ENCODE measurements around the gene MS4A6A. TPM values are rescaled to one million over a fixed set of nuclear protein-coding genes. Genes with fewer than 3 reads are reported as not detected.
"Not testable (repeated sequence)": the region's sequence is repeated elsewhere in the genome, so short reads cannot be mapped to it uniquely, and the experiment has no call there.

The MS4A6A gene
- total and polyA plus RNA-seq, 9 donors, result 18.8 to 29.2 (median 25.0) TPM

GRCh38 chr11:60143768-60144167 is 39.1 kb downstream of the MS4A6A start:
- no peaks in the 10 kb centered on the region for H3K4me1 ChIP-seq (ENCODE audit: control insufficient read depth, insufficient read depth, low read length)
- no peak for DNase-seq
- H3K36me3 ChIP-seq (ENCODE audit: control insufficient read depth, insufficient read depth, low read length), result no peaks in the 10 kb centered on the region
- H3K27ac ChIP-seq (ENCODE audit: low read length), result no peak overlapping the region
- H3K4me3 ChIP-seq (ENCODE audit: low read length), result no peak overlapping the region
- no CpG with 5 or more reads among the region's 3 CpGs for WGBS (ENCODE audit: insufficient coverage)
- H3K9me3 ChIP-seq (replicated peaks; ENCODE audit: control insufficient read depth, low read depth, low read length), result no peaks in the 10 kb centered on the region
- H3K27me3 ChIP-seq (ENCODE audit: control insufficient read depth, insufficient read depth, low read length), result no peaks in the 10 kb centered on the region

DNA sequence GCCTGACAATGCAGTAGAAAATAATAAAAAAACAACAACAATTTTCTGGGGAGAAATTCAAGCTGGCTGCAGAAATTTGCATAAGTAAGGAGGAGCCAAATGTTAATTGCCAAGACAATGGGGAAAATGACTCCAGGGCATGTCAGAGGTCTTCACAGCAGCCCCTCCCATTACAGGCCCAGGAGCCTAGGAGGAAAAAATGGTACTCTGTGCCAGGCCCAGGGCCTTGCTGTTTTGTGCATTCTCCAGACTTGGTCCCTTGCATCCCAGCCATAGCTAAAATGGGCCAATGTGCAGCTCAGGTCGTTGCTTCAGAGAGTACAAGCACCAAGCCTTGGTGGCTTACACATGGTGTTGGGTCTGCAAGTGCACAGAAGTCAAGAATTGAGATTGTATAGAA is 49.0 kb downstream of the MS4A6A start:
- H3K4me3 ChIP-seq (ENCODE audit: low read length), result no peak overlapping the region
- no peaks in the 10 kb centered on the region for H3K27me3 ChIP-seq (ENCODE audit: control insufficient read depth, insufficient read depth, low read length)
- H3K36me3 ChIP-seq (ENCODE audit: control insufficient read depth, insufficient read depth, low read length), result no peaks in the 10 kb centered on the region
- no peaks in the 10 kb centered on the region for H3K4me1 ChIP-seq (ENCODE audit: control insufficient read depth, insufficient read depth, low read length)
- H3K9me3 ChIP-seq (replicated peaks; ENCODE audit: control insufficient read depth, low read depth, low read length), result peaks cover 7% of the 10 kb centered on the region
- DNase-seq, result no peak
- H3K27ac ChIP-seq (ENCODE audit: low read length), result no peak overlapping the region
- 17% methylated on average over 1 of the region's 1 CpG for WGBS (ENCODE audit: insufficient coverage)

GRCh38 chr11:60131912-60132311 is 51.0 kb downstream of the MS4A6A start:
- Histone ChIP-seq H3K27me3 (ENCODE audit: control insufficient read depth, insufficient read depth, low read length) (no peaks in the 10 kb centered on the region), H3K4me3 (ENCODE audit: low read length) (no peak overlapping the region), H3K4me1 (ENCODE audit: control insufficient read depth, insufficient read depth, low read length) (no peaks in the 10 kb centered on the region), H3K27ac (ENCODE audit: low read length) (no peak overlapping the region), H3K36me3 (ENCODE audit: control insufficient read depth, insufficient read depth, low read length) (no peaks in the 10 kb centered on the region), H3K9me3 (replicated peaks; ENCODE audit: control insufficient read depth, low read depth, low read length) (peaks cover 7% of the 10 kb centered on the region)
- DNase-seq, result no peak
- WGBS (ENCODE audit: insufficient coverage), result no CpG with 5 or more reads among the region's 3 CpGs

DNA sequence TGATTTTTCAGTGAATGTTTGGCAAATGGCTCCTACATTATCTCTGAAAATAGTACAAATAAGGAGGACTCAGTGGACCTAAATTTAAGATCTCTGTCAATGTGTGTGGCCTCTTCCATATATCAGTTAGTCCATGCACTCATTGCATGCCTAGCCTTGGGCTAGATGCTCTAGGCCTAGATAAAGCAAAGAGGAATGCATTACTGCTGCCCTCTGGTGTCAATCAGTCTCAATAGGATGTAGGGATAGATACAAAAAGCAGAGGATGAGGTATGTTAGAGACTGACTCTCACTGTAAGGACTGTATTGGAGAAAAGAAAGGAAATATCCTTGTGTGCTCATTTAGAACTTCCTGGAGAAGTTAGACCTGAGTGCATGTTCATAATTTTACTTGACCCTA is 52.4 kb downstream of the MS4A6A start:
- no peak overlapping the region for H3K27ac ChIP-seq (ENCODE audit: low read length)
- DNase-seq, result peak; percentile 21
- H3K4me3 ChIP-seq (ENCODE audit: low read length), result no peak overlapping the region
- H3K36me3 ChIP-seq (ENCODE audit: control insufficient read depth, insufficient read depth, low read length), result no peaks in the 10 kb centered on the region
- no peaks in the 10 kb centered on the region for H3K27me3 ChIP-seq (ENCODE audit: control insufficient read depth, insufficient read depth, low read length)
- no peaks in the 10 kb centered on the region for H3K9me3 ChIP-seq (replicated peaks; ENCODE audit: control insufficient read depth, low read depth, low read length)
- no peaks in the 10 kb centered on the region for H3K4me1 ChIP-seq (ENCODE audit: control insufficient read depth, insufficient read depth, low read length)

- Histone ChIP-seq H3K4me1 (ENCODE audit: control insufficient read depth, insufficient read depth, low read length) (no peaks in the 10 kb centered on the region), H3K27me3 (ENCODE audit: control insufficient read depth, insufficient read depth, low read length) (no peaks in the 10 kb centered on the region), H3K9me3 (replicated peaks; ENCODE audit: control insufficient read depth, low read depth, low read length) (no peaks in the 10 kb centered on the region), H3K4me3 (ENCODE audit: low read length) (no peak overlapping the region), H3K36me3 (ENCODE audit: control insufficient read depth, insufficient read depth, low read length) (no peaks in the 10 kb centered on the region), H3K27ac (ENCODE audit: low read length) (no peak overlapping the region)
- WGBS (ENCODE audit: insufficient coverage), result 90% methylated on average over 2 of the region's 3 CpGs
- no peak for DNase-seq
Observed at GRCh38 chr11:60129853-60130252, 53.0 kb downstream of the MS4A6A start.

- H3K36me3 ChIP-seq (ENCODE audit: control insufficient read depth, insufficient read depth, low read length); H3K9me3 ChIP-seq (replicated peaks; ENCODE audit: control insufficient read depth, low read depth, low read length); H3K4me3 ChIP-seq (ENCODE audit: low read length); DNase-seq; H3K4me1 ChIP-seq (ENCODE audit: control insufficient read depth, insufficient read depth, low read length); H3K27ac ChIP-seq (ENCODE audit: low read length); H3K27me3 ChIP-seq (ENCODE audit: control insufficient read depth, insufficient read depth, low read length): not testable (repeated sequence)
- WGBS (ENCODE audit: insufficient coverage), result no CpG with 5 or more reads among the region's 4 CpGs
Observed at GRCh38 chr11:60128866-60129265, 54.0 kb downstream of the MS4A6A start.

- no peaks in the 10 kb centered on the region for H3K4me1 ChIP-seq (ENCODE audit: control insufficient read depth, insufficient read depth, low read length)
- H3K36me3 ChIP-seq (ENCODE audit: control insufficient read depth, insufficient read depth, low read length), result no peaks in the 10 kb centered on the region
- H3K27ac ChIP-seq (ENCODE audit: low read length), result no peak overlapping the region
- no CpG with 5 or more reads among the region's 2 CpGs for WGBS (ENCODE audit: insufficient coverage)
- DNase-seq, result no peak
- H3K9me3 ChIP-seq (replicated peaks; ENCODE audit: control insufficient read depth, low read depth, low read length), result no peaks in the 10 kb centered on the region
- H3K27me3 ChIP-seq (ENCODE audit: control insufficient read depth, insufficient read depth, low read length), result no peaks in the 10 kb centered on the region
- no peak overlapping the region for H3K4me3 ChIP-seq (ENCODE audit: low read length)
Observed at GRCh38 chr11:60128376-60128775, 54.5 kb downstream of the MS4A6A start.

DNA sequence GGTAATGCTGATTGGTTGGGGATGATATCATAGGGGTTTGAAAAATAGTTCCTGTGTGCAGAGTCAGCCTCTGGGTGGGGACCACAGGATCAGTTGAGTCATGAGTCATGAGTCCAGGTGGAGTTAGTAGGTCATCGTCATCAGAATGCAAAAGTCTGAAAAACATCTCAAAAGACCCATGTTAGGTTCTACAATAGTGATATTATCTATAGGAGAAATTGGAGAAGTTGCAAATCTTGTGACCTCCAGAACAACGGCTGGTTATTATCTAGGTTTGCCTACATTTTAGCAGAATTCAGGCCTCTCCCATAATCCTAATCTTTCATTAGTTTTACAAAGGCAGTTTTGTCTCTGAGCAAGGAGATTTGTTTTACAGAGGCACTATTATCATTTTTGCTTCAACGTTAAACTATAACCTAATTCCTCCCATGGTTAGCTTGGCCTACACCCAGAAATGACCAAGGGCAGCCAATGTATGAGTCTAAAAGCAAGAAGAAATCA is 55.5 kb downstream of the MS4A6A start:
- DNase-seq, result no peak
- H3K9me3 ChIP-seq (replicated peaks; ENCODE audit: control insufficient read depth, low read depth, low read length), result no peaks in the 10 kb centered on the region
- no CpG with 5 or more reads among the region's 3 CpGs for WGBS (ENCODE audit: insufficient coverage)
- no peaks in the 10 kb centered on the region for H3K27me3 ChIP-seq (ENCODE audit: control insufficient read depth, insufficient read depth, low read length)
- H3K27ac ChIP-seq (ENCODE audit: low read length), result no peak overlapping the region
- H3K4me1 ChIP-seq (ENCODE audit: control insufficient read depth, insufficient read depth, low read length), result no peaks in the 10 kb centered on the region
- no peaks in the 10 kb centered on the region for H3K36me3 ChIP-seq (ENCODE audit: control insufficient read depth, insufficient read depth, low read length)
- no peak overlapping the region for H3K4me3 ChIP-seq (ENCODE audit: low read length)

DNA sequence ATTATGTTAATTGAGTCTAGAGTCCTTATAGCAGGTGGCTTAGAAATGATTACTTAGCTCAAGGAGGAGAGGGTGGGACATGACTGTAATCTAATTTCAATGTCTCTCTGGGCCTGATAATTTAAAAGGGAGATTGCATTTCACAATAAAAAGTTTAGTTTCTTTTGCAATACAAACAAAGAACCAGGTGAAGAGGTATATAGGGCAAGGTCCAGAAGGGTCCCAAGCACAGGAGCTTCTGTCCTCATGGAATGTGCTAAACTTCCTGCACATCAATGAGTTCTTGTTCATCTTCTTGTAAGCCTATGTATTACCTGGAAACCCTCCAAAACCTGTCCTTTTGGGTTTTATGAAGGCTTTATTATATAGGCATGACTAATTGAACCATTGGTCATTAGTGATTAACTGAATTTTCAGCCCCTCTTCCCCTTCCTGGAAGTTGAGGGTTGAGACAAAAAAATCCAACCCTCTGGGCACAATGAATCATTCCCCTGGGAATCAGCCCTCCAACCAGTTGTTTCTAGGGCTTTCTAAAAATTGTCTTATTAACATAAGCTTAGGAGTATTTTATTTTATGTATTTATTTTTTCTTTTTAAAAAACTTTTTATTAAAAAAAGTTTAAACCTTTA is 56.8 kb downstream of the MS4A6A start:
- no peak for DNase-seq
- H3K27me3 ChIP-seq (ENCODE audit: control insufficient read depth, insufficient read depth, low read length), result no peaks in the 10 kb centered on the region

DNA sequence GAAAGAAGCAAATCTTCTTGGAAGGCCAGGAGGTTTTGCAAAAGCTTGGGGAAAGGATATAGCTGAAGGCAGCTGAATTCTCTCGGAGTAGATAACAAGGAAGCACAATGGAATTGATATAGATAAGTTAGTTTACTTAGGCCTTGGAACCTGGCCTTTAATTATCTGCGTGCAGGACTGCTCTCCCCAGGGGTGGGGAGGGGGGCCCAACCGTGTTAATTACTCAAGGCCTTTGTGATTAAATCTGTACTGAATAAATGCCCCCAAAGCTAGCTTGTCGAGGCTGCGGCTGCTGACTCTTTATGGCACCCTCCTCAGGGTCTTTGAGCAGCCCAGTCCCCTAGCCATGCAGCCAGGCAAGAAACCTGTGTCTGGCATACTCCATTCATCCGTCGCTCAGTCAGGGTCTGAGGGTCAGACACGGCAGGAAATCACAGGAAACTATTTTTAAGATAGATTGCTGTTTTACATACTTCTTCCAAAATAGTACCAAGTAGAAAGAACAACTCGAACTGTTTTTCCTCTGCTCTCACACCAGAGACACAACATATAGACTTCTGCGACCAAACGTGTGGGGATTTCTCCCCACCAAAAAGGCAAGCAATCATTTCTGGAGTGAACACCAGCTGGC is 58.0 kb downstream of the MS4A6A start:
- no peak overlapping the region for H3K4me3 ChIP-seq (ENCODE audit: low read length)
- no peaks in the 10 kb centered on the region for H3K36me3 ChIP-seq (ENCODE audit: control insufficient read depth, insufficient read depth, low read length)
- no peak for DNase-seq
- no peak overlapping the region for H3K27ac ChIP-seq (ENCODE audit: low read length)
- H3K4me1 ChIP-seq (ENCODE audit: control insufficient read depth, insufficient read depth, low read length), result no peaks in the 10 kb centered on the region
- WGBS (ENCODE audit: insufficient coverage), result 61% methylated on average over 10 of the region's 11 CpGs
- H3K27me3 ChIP-seq (ENCODE audit: control insufficient read depth, insufficient read depth, low read length), result no peaks in the 10 kb centered on the region
- H3K9me3 ChIP-seq (replicated peaks; ENCODE audit: control insufficient read depth, low read depth, low read length), result no peaks in the 10 kb centered on the region

More for the DNA sequence above, 56.8 kb downstream of the MS4A6A start:
- Histone ChIP-seq H3K36me3 (ENCODE audit: control insufficient read depth, insufficient read depth, low read length) (no peaks in the 10 kb centered on the region), H3K4me1 (ENCODE audit: control insufficient read depth, insufficient read depth, low read length) (no peaks in the 10 kb centered on the region), H3K27ac (ENCODE audit: low read length) (no peak overlapping the region), H3K4me3 (ENCODE audit: low read length) (no peak overlapping the region), H3K9me3 (replicated peaks; ENCODE audit: control insufficient read depth, low read depth, low read length) (no peaks in the 10 kb centered on the region)

Data from muscle of leg (tissue), 11 donors.